M059J (cell line): ENCODE measurements around the gene ETNK2. TPM values are rescaled to one million over a fixed set of nuclear protein-coding genes. Genes with fewer than 3 reads are reported as not detected.
A peak's percentile ranks its signal among the peaks of the same experiment; 100 is the strongest.

ENCODE experiments used
- DNase-seq: peaks from one replicate; pipeline ENCODE4 v3.0.0-alpha.2; 2012; ENCODE audit warnings: low read depth
- total RNA-seq: library from RNA; depleted of rRNA; stranded (reverse); fragments of >200 nt; shearing (Covaris generic); gene quantifications from 2 replicates; pipeline ENCODE4 v1.2.3, GENCODE V29; 2014; rRNA removed

The ETNK2 gene, protein sequence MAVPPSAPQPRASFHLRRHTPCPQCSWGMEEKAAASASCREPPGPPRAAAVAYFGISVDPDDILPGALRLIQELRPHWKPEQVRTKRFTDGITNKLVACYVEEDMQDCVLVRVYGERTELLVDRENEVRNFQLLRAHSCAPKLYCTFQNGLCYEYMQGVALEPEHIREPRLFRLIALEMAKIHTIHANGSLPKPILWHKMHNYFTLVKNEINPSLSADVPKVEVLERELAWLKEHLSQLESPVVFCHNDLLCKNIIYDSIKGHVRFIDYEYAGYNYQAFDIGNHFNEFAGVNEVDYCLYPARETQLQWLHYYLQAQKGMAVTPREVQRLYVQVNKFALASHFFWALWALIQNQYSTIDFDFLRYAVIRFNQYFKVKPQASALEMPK
- 33.9 and 36.4 TPM in 2 replicates for total RNA-seq

DNA sequence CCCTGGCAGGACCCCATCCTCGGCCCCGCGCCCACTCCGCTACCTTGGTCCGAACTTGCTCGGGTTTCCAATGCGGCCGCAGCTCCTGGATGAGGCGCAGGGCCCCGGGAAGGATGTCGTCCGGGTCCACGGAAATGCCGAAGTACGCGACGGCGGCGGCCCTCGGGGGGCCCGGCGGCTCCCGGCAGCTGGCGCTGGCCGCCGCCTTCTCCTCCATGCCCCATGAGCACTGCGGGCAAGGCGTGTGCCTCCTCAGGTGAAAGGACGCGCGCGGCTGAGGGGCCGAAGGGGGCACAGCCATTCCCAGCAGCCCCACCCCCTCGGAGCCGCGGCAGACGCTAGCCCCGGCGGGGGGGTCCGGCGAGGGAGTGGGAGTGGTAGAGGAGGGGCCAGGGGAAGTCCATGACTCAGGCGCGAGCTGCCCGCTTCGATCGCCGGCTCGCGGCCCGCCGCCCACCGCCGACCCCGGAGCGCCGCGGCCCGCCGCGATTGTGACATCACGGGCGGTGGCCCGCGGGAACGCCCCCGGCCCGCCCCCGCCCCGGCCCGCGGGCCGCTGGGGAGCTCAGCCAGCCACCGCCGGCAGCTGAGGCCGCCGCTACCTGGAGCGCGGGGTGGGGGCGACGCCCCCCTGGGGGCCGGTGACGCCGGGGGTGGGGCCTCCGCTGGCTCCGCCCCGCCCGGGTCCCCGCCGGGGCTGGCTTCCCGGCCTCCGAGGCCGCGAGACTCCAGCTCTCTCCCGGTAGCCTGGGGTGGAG, at the start of gene ETNK2:
Gene ETNK2 (minus strand): TSS at position 493 of the 758 bp plus-strand sequence. CDS start 192 bp downstream, at position 301.
- DNase-seq = peak; percentile 61

DNA sequence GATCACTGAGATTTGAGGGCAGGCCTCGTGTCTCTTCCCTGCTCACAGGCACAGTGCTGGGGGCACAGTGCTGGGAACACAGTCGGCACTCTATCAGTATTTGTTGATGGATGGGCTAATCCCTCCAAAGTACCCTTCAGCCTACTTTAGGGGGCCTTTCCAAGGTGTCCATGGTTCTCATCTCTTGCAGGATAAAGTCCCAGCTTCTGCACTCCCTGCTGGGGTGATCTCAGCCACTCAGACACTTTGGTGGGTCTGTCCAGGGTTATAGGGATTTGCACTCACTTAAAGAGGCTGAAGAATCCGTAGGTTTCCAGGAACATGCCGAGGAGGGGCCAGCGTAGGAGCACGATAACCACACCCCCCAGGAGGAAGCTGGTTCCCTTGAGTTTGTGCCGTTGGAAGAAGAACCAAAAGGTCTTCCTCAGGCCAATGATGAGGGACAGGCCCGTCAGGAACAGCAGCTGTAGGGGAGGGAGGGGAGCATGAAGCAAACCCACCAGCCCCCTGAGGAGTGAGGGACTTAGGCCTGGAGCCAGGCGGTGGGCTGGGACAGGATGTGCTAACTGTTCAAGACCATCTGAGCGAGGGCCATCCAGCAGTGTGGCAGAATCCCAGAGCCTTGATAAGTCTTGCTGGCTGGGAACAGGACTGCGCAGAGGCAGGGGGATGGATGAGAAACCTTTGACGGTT, 49.6 kb upstream of the ETNK2 start:
- DNase-seq = no peak

DNA sequence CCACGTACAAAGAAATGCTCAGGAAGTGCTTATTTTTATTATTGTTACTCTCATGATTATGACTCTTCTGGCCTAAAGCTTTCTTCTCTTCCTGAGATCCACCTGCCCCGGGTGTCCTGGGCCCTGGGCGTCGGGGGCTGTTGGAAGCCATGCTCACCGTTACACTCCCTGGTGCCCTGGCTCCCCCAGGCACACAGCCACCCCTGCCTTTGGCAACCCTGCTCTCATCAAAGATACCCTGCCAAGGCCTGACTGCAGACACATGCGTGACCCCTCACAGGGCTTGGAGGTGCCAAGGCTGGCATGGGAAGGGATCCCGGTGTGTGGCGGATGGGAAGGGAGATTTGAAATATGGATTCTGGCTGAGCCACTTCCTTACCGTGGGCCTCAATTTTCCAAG, 47.7 kb upstream of the ETNK2 start:
- DNase-seq = no peak

GRCh38 chr1:204198348-204199340, 46.8 kb upstream of the ETNK2 start:
- peak; percentile 96 for DNase-seq

DNA sequence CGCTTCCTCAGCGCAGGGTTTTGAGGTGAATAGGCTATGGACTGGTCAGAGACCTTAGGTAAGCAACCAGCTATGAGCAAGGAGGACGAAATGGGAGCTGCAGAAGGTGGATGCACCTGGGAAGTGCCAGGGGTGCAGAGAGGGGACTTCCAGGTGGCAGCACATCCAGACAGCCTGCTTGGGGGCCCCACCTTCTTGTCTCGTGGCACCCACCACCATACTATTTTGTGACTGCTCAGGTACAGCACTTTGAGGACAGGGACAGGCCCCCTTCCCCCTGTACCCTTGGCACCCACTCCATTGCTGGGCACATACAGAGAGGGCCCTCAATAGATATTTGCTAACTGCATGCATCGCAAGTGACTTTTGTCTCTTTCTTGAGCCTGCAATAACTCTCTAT, 45.2 kb upstream of the ETNK2 start:
- DNase-seq = no peak

DNA sequence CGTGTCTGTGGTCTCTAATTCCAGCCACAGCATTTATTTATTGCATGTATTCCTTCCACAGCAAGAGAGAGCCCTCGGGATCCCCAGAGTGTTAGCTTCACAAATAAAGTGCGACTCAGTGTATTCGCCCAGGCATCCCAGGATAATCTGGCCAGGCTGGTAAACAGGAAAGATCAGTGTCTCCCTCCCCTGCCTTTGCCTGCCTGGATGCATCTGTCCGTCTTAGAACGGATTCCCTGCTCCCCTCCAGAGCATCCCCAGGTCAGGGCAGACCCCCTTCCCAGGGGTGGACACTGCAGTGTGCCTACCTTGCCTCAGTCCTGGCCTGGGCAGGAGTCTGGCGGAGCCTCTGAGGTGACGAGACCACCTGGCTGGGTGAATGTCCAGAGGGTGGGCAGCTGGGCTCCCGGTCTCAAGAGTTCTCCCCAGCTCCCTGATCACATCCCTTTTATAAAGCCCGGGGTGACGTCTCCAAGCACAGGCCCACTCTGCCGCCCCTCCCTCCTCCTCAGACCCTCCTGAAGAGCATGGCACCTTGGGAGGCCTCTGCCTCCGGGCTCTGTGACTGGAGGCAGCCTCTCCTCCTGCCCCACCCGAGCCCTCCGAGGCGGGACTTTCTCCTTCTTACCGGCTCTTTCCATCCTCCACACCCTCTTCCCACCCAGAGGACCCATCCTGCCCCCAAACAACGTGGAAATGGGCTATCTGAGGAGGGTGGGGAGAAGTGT, 44.4 kb upstream of the ETNK2 start, which contains the start of gene KISS1:
Gene KISS1 (minus strand): TSS at position 424 of the 728 bp plus-strand sequence. CDS start 3,615 bp downstream, outside the sequence.
- DNase-seq = no peak

DNA sequence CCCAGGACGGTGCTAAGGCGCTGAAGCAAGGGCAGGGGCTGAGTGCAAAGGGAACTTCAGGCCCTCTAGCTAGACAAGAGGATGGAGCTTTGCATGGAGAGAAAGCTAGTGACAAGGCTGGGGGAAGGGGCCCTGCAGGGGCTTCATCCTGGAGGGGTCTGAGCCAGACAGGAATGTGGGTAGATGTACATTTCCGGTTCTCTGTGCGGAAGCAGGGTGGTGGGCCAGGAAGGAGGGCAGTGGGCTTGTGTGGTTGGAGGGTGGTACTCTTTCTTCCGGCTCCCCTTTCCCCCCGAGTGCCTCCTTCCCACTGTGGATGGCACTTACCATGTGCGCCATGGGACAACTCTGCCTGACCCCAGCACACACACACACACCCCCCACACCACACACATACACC, 42.9 kb upstream of the ETNK2 start:
- DNase-seq = no peak

DNA sequence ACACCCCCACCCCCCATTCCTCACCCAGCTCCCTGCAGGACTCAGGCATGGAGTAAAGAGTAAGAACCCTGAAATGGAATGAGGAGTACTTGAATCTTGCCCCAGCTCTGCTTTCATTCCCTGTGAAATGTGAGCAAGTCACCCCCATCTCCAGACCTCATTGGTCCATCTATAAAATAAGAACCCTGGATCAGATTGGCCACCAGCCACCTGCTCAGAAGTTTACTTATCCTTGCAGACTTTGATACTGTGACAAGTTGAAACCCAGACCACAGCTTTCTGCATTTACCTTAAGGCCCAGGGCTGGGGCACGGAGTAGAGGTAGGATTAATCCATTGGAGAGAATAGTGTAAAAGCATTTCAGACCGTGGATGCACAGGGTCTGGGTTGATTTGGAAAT, 42.2 kb upstream of the ETNK2 start:
- peak; percentile 51 for DNase-seq

DNA sequence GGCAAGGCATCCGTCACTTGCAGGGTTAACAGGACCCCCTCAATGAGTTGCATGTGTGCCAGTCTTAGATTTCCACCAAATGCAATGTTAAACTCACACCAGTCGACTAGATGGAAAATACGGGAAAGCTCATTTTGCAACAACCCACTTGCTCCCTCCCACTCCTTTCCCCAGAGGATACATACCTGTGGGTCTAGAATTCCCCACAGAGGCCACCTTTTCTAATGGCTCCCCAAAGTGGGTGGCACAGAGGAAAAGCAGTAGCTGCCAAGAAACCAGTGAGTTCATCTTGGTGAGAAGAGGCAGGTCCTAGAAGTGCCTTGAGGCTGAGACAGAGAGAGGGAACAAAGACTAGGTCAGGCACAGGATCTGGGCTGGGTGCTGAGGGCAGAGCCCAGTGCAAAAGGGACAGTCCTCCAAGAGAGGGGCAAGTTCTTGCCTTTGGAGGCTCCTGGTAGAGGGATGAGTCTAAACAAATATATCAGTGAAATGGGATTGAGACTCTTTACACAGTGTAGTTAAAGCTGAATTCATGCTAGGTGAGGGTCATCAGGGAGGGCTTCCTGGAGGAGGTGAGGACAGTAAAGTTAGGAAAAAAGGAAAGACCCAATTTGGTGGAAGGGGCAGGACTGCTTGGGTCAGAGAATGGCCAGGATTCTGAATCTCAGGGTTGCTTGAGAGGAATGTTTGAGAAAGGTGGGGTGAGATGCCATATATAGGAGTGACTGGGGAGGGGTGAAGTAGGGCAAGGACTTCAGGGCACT, 40.9 kb upstream of the ETNK2 start:
- peak; percentile 53 for DNase-seq

DNA sequence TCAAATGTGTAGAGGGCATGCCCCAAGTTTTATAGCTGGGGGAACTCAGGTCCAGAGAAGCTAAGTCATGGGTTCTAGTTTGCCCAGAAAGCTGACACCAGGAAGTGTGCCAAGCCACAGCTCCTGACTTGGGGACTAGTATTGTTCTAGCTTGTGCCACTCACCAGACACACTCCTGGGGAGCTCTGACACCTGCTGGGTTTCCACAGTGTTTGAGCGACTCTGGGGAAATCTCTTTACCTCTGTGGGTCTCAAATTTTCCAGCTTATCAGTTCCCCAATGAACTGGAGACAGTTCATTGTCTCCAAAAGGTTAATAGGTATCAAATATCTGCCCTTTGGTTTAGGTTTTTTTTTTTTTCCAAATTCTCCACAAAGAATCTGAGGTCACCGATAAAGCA, 40.2 kb upstream of the ETNK2 start:
- no peak for DNase-seq

DNA sequence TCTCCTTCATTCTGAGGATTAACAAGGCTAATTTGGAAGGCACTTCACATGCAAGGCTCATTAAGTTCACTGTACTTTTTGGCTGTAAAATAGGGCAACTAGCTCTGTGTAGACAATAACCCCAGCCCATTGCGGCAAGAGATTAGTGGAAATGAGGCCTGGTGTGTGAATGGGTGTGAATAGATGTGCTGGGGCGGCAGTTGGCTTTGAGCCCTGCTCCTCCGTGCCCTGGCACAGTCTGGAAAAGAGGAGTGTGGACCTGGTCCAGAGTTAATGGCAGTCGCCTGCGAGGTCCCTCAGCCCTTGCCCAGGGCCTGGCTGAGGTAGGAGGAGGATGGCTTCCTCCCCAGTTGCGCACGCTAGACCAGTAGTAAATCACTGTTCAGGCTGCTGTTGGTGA, 39.6 kb upstream of the ETNK2 start:
- DNase-seq = no peak

DNA sequence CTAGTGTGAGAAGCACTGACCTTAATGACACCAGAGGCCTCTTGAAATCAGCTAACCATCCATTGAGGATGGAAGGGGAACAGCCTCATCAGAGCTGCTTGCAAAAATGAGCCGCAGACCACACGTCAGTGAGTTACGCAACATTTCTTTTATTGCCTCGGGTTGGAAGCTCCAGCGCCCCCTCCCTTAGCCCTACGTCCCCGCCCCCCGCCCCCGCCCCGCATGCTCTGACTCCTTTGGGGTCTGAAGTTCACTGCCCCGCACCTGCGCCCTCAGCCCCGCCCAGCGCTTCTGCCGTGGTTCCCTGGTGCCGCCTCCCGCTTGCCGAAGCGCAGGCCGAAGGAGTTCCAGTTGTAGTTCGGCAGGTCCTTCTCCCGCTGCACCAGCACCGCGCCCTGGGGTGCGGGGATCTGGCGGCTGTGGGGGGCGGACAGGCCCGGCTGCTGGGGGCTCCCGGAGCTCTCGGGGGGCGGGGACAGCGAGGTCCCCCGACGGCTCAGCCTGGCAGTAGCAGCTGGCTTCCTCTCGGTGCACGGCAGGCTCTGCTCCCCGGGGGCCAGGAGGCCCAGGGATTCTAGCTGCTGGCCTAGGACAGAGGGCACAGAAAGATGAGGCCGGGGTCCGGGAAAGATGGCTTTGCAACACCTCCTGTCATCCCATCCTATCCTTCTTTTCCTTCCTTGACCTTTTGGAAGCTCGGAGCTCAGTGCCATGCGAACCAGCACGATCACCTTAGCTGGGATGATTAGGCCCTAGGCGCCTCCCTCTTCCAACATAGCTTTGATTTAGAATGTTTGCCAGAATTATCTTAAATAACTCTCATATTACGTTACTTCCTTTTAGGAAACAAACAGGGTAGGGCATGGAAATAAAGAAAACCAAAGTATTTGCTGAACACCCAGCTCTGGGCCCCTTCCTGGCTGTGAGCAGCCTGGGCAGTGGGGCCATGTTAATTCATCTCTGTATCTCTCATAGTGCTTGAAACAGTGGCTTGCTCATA, 38.7 kb upstream of the ETNK2 start:
- no peak for DNase-seq

DNA sequence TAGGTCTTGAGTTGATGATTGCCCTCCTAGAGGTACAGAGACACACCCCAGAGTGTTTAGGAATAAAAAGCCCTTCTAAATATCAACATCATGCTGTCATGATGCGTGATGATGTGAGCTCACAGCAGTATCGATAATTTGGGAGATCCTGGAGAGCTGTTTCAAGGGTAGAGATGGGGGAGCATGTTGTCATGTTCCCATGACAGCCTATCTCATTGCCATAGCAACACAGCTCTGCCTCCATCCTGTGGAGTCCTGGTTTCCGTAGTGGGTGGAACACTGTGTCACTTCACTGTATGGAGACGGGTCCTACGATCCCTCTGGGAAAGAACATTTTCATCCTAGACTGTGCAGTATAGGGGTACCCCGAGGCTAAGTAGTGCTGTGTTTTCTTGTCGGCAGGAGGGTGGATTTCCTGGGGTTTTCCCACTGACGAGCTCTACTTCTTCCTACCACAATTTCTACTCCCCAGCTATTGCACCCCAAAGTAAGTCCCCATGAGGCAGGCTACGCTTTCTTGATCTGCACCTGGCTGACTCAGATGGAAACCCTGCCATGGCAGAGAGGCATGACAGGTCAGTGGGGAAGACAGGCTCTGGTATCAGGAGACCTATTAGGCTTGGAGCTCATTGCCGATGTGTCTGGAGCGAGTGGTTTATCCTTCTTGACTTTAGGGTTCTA, 37.3 kb upstream of the ETNK2 start:
- no peak for DNase-seq

- DNase-seq = no peak
These were observed 34.8 kb upstream of the ETNK2 start for GRCh38 chr1:204186597-204186996.

DNA sequence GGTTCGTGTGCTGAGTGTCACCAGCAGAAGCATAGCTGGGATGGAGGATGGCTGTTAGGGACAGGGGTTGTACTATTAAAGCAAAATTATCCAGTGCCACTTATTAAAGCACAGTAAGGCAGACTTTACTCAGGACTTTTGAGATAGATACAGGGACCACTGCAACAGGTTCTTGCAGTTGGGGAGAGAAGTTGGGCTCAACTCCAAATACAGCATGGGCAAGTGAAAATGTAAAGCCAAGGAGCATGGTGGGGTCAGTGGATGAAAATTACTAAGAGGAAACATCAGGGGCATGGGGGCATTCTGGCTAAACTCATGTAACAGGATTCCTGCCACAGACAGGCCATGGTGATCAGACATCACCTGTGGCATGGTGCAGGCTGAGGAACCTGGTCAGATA, 29.3 kb upstream of the ETNK2 start:
- DNase-seq = no peak

DNA sequence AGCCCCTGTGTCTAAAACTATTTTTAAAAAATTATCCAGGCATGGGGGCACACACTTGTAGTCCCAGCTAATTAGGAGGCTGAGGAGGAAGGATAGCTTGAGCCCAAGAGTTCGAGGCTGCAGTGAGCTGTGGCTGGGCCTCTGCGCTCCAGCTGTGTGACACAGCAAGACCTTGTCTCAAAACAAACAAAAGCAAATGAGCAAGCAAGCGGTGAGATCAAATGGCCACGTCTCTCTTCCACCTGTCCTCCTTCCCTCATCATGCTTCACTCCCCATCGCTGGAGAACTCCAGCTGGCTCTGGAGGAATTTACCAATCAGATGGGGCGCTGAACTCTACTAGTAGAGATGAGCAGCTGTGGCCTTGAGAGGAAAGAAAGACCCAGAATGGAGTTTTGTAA, 28.3 kb upstream of the ETNK2 start:
- no peak for DNase-seq

DNA sequence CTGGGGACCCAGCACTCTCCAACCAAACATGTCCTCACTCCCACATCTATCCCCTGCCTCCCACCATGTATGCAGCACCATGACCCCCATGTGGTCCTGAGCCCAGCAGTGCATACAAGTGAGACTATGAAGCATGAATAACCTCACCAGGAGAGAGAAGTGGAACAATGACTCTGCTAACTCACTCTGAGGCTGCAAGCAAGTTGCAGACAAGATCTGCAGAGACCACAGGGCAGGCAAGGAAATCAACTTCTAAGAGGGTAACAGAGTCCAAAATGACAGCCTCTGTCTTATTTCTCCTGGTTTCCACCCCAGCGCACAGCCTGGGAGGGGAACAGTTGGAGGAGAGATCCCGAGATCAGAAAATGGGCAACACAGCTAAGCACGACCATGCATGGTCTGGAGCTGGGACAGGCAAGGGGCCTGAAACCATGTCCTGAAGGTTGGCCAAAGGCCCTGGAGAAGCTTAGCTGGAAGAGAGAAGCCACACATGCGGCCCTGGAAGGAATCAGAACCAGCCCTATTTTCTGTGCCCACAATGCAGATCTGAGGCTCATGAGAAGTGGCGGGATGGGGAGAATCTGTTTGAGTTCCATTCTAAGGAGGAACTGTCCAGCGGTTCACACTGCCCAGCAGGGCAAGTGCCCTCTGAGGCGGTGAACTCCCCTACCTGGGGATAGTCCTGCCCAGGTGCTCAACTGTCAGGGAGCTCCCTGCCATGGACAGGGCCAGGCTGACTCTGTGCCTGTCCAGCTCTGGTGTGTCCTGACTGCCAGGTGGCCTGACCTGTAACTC, 26.8 kb upstream of the ETNK2 start:
- DNase-seq = no peak
